Kidney glomerular epithelial cell (primary cell): ENCODE data around the gene PSMD9.
"Not testable (repeated sequence)": the region's sequence is repeated elsewhere in the genome, so short reads cannot be mapped to it uniquely, and the experiment has no call there.

Experiments used
- DNase-seq: peaks from one replicate; lab custom pipeline; 2025; lab: John Stamatoyannopoulos, UW

PSMD9 gene

GRCh38 chr12:121873216-121873569, 15.4 kb upstream of the PSMD9 start:
- DNase-seq = no peak

DNA sequence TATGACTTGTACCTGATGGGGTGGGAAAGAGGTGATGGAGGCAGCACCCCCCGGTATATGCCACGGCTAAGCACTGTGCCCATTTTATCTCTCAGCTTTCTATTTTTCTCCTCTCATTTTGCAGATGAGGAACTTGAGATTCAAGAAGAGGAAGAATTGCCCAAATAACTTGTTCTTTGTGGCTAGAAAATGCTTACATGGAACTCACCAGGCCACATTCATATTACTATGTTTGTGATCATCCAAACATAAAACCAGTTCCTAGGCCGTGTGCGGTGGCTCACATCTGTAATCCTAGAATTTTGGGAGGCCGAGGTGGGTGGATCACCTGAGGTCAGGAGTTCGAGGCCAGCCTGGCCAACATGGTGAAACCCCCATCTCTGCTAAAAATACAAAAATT, 14.5 kb upstream of the PSMD9 start:
- no peak for DNase-seq

GRCh38 chr12:121875582-121875981, 13.0 kb upstream of the PSMD9 start:
- no peak for DNase-seq

DNA sequence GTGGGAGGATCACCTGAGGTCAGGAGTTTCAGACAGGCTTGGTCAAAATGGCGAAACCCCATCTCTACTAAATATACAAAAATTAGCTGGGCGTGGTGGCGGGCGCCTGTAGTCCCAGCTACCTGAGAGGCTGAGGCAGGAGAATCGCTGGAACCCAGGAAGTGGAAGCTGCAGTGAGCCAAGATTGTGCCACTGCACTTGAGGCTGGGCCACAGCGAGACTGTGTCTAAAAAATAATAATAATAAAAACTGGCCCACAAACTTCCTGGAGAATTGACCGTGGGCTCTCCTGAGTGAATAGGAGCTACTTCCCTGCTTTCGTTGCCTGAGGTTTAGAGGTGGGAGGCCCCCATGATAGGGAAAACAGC, 12.5 kb upstream of the PSMD9 start:
- DNase-seq = not testable (repeated sequence)

GRCh38 chr12:121883315-121883660, 5.3 kb upstream of the PSMD9 start:
- no peak for DNase-seq

- not testable (repeated sequence) for DNase-seq
Measured at GRCh38 chr12:121885129-121885528, 3.5 kb upstream of the PSMD9 start.

GRCh38 chr12:121888083-121888477, 510 bp upstream of the PSMD9 start:
- no peak for DNase-seq

GRCh38 chr12:121889274-121889624, 659 bp downstream of the PSMD9 start:
- DNase-seq = no peak

GRCh38 chr12:121889661-121890060, 1.1 kb downstream of the PSMD9 start:
- DNase-seq = not testable (repeated sequence)

GRCh38 chr12:121892673-121893561, 4.3 kb downstream of the PSMD9 start:
- DNase-seq = no peak

GRCh38 chr12:121893961-121894460, 5.4 kb downstream of the PSMD9 start:
- DNase-seq = peak; percentile 60

GRCh38 chr12:121894633-121895032, 6.0 kb downstream of the PSMD9 start:
- DNase-seq = peak; percentile 20

DNA sequence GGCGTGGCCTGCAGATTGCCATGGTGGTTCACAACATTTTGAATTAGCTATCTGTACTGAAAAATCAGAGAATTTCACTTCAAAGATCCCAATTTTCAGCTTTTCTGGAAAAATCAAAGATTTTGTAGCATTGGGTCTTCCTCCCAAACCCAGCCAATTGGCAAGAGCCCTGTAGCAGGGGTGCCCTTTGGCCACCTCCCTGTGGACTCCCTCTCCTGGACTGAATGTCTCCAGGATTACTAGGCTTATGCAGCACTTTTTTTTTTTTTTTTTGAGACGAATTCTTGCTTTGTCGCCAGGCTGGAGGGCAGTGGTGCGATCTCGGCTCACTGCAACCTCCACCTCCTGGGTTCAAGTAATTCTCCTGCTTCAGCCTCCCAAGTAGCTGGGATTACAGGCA, 9.7 kb downstream of the PSMD9 start:
- no peak for DNase-seq

GRCh38 chr12:121899590-121899989, 11.0 kb downstream of the PSMD9 start:
- no peak for DNase-seq

- no peak for DNase-seq
Measured at GRCh38 chr12:121903202-121903601, 14.6 kb downstream of the PSMD9 start.

- DNase-seq = no peak
Measured at GRCh38 chr12:121905746-121906145, 17.2 kb downstream of the PSMD9 start.

- no peak for DNase-seq
Measured at GRCh38 chr12:121908702-121909101, 20.1 kb downstream of the PSMD9 start.

- DNase-seq = no peak
Measured at GRCh38 chr12:121911824-121912585, 23.4 kb downstream of the PSMD9 start.

- no peak for DNase-seq
Measured at GRCh38 chr12:121915841-121916321, 27.3 kb downstream of the PSMD9 start.

DNA sequence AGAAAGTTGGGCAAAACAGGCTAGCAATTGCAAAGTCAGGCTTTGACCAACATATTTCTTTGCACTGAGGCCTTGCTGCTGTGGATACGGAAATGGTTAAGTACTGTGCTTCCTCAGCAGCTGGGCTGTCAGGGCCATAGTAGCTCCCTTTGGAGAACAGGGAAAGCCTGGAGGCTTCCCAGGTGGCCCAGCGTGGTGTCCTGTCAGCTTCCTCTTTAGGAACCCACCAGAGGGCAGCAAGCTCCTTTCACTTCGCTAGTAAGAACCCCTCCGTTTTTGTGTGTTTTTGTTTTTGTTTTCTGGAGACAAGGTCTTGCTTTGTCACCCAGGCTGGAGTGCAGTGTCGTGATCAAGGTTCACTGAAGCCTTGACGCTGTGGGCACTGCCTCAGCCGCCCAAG, 28.1 kb downstream of the PSMD9 start:
- DNase-seq = no peak

DNA sequence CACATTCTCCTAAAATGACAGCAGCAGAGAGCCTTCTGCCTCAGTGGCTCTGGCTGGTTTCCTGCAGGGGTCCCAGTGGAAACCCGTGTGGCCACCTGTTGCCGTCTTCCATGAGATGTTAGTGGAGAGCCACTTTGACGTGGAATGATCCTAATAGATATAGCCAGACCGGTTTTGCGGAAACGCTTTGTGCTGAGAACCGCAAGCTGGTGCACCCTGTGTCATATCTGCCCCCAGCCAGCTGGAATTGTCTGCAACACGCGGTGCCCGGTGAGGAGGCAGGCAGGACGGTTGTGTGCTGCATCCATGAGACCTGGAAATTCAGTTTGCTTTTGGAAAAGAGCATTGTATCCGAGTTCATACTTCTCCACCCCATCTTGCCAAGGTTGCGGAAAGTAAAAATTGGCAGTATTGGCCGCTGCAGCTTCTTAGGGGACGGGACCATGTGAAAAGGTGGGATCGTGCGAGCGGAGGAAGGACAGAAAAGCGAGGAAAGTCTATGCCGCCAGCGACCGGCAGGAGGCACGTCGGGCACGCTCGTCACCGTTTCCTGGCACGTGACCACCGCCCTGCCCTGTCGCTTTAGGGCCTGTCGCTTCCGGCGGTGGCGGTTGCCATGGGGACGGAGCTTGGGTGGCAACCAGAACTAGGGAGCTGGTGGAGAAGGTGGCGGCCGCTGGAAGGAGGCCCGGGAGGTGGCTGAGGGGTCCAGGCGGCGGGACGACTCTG, 29.5 kb downstream of the PSMD9 start, which contains the start of gene CFAP251:
Gene CFAP251, plus strand, starts transcription at position 643 of the 729 bp plus-strand sequence. CDS start 2,714 bp downstream, outside the sequence.
- DNase-seq = no peak

GRCh38 chr12:121918679-121919038, 30.1 kb downstream of the PSMD9 start:
- DNase-seq = no peak
